Superior temporal gyrus (tissue), 1 donor: ENCODE measurements around the gene DUSP12.
"Not testable (repeated sequence)": the region's sequence is repeated elsewhere in the genome, so short reads cannot be mapped to it uniquely, and the experiment has no call there.

Experiments
- DNase-seq: peaks from one replicate; pipeline ENCODE4 v3.0.0-alpha.2; 2016; ENCODE audit errors: extremely low spot score

DUSP12 gene

GRCh38 chr1:161727256-161727924 lies 22.2 kb upstream of the DUSP12 start:
- peak; percentile 31 for DNase-seq

DNA sequence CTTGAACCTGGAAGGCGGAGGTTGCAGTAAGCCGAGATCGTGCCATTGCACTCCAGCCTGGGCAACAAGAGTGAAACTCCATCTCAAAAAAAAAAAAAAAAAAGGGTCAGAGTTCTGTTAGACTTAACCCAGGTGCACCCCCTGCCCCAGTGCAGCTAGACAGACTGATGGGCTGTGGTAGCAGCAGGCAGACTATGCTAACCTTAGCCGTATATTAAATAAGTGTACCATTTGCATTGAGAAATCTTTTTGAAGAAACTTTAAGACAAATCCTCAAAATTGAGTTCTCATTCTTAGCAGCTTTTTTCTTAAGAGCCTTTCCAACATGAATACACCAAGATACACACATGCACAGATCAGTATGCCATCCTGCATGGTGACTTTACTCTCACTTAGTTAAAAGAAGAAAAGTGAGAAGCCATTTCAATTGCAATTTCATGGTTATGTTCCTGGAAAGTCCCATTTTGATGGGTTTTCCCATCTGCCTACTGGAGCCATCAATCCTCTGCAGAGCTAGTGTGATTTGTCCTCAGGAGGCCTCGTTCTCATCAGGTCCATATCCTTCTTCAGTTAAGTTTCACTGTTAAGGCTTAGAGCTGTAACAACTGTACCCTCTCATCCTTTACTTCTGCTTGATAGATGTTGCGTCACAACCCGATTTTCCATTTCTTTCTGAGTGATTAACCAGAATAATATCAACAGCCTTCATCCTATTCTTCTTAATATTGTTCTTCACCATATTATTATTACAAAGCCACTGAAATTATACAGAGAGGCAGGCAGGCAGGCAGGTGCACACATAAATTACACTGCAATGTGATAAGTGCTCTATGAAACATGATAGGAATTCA lies 21.0 kb upstream of the DUSP12 start:
- no peak for DNase-seq

- no peak for DNase-seq
These were observed 19.5 kb upstream of the DUSP12 start for GRCh38 chr1:161730050-161730564.

GRCh38 chr1:161731241-161731640 lies 18.3 kb upstream of the DUSP12 start:
- DNase-seq: no peak

DNA sequence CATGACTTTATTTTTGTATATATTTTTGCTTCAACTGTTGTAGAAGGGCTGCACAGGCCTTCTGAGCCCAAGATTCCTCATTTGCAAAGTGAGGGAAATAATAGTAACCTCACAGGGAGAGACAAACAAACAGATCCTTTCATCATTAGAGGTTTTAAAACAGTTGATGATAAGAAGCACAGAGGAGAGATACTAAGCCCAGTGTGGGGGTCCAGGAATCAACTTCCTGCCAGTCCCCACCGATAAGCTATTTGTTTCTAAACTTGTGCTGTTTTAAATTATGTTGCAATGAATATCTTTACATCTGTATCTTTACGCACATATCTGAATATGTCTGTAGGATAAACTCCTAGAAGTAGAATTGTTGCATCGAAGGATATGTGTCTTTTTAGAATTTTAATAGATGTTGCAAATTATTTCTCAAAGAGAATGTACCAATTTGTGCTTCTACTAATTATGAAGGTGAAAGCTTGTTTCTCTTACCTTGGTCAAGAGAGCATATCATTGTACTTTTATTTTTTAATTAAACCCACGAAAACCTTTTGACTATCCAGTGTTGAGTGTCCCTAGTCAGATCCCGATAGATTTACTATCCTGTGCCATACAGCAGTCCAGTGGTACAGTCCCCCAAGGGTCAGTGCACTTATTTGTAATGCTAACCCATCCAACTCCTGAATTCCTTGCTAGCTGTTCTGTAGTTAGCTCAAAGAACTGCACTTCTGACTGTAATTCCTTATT lies 17.4 kb upstream of the DUSP12 start:
- no peak for DNase-seq

- no peak for DNase-seq
These were observed 16.1 kb upstream of the DUSP12 start for GRCh38 chr1:161733526-161733925.

- no peak for DNase-seq
These were observed 13.7 kb upstream of the DUSP12 start for GRCh38 chr1:161735837-161736236.

- DNase-seq: no peak
These were observed 13.1 kb upstream of the DUSP12 start for GRCh38 chr1:161736335-161736969.

DNA sequence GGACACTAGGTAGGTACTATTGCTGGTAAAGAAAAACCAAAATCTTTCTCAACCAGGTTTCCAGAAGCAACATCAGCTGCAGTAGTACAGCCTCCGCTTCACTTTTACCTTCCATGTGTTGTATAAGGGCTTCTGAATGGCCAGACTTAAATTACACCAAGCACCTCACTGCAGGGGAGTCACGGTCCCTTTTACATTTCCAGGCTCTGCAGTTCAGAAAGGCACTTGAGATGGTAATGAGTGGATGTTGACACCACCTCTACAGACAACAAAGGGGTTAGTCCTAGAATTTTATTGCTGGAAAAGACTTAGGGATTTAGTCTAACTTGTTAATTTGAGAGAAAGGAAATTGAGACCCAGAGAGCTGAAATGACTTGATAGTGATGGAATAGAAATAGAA lies 12.0 kb upstream of the DUSP12 start:
- DNase-seq: no peak

DNA sequence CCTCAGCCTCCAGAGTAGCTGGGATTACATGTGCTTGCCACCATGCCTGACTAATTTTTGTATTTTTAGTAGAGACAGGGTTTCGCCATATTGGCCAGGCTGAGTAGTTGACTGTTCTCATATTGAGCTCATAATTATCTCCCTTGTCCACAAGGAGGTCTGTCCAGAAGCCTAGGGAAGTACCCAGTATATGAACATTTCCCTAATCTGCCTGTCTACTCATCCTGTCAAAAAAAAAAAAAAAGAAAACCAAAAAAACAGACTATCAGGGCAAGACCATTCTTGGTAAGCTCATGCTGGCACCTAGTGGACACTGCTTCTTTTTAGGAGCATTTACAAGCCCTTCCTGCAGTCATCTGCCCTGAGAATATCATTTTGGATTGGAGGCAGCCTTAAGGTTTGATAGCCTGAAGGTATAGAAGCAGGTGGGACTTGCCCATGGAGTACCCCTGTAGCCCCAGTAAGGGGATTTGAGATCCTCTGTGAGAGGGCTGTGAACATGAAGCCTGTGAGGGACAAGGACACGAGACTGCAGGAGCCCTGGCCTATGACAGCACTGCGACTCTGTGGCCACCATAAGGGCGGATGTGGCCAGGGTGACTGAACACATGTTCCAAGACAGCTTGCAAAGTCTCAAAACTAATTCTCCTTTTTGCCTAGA lies 10.8 kb upstream of the DUSP12 start:
- DNase-seq: peak; percentile 40

GRCh38 chr1:161739865-161740566 lies 9.6 kb upstream of the DUSP12 start:
- no peak for DNase-seq

DNA sequence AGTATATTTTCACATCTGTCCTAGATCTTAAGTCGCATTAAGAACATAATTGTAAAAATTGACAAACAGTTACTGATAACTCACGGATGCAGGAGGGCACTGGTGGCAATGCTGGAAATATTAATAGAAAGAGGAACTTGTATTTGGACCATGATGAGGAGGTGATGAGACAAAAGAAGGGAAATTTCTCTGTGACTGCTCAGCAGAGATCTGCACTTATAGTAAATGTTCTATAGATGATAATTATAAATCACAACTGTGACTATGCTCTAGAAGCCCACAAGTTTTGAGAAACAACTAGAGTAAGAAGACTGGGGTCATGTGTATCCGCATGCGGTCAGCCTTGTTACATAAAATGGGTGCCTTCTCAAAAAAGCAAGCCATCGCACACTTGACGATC lies 8.7 kb upstream of the DUSP12 start:
- DNase-seq: no peak

- DNase-seq: no peak
These were observed 6.4 kb upstream of the DUSP12 start for GRCh38 chr1:161743231-161743630.

- DNase-seq: no peak
These were observed 1.8 kb upstream of the DUSP12 start for GRCh38 chr1:161747801-161748200.

GRCh38 chr1:161763522-161764098 lies 14.0 kb downstream of the DUSP12 start:
- no peak for DNase-seq

DNA sequence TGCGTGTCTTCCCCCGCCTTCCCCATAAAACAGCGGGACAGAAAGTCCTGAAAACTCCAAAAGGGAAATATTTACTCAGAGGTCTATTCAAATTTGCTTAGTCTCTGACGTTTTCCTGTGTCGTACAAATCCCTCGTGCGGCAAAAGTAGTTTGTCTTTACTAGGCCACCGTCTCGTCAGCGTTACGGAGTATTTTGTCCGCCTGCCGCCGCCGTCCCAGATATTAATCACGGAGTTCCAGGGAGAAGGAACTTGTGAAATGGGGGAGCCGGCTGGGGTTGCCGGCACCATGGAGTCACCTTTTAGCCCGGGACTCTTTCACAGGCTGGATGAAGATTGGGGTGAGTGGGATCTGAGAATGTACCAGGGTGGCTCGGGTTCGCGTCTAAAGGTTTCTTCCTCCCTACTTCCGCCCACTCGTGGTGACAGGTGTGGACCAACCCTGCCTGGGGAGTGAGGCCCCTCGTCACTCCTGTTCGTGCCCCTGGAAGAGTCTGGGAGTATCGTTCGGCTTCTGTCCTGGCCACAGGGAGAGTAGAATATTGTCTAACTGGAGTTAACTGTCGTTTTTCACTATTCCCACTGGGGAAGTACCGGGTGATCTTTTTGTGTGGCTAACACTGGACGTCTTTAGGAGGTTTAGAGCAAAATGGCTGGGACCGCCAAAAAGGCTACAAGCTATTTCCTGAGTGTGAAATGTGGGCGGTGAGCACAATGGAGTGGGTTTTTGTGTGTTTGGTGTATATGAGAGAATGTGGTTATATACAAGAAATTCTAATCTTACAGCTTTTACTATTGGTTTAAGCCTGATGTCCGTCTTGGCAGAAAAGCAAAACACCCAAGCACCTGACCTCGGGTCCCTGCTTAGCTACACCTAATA lies 16.8 kb downstream of the DUSP12 start, which contains the start of gene ATF6:
Gene ATF6 (plus strand): TSS at position 219 of the 880 bp plus-strand sequence. CDS start 41 bp downstream, at position 260.
- DNase-seq: peak; percentile 94

- no peak for DNase-seq
These were observed 18.9 kb downstream of the DUSP12 start for GRCh38 chr1:161768461-161768860.

DNA sequence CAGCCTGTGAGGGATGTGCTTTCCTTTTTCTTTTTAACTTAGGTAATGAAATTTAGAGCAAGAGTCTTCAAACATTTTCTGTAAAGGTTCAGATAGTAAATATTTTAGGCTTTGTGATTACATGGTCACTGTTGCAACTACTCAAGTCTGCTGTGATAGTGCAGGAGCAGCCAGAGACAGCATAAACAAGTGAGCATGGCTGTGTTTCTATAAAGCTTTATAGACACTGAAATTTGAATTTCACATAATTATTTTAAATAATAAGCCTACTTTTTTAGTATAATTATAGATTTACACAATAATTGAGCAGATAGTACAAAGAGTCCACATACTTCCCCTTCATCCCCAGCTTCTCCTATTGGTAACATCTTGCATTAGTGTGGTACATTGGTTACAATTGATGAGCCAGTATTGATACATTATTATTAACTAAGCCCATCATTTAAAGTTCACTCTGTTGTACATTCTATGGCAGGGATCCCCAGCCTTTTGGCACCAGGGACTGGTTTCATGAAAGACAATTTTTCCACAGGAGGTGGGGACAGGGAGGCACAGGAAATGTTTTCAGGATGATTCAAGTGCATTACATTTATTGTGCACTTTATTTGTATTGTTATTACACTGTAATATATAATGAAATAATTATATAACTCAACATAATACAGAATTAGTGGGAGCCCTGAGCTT lies 19.5 kb downstream of the DUSP12 start:
- no peak for DNase-seq

DNA sequence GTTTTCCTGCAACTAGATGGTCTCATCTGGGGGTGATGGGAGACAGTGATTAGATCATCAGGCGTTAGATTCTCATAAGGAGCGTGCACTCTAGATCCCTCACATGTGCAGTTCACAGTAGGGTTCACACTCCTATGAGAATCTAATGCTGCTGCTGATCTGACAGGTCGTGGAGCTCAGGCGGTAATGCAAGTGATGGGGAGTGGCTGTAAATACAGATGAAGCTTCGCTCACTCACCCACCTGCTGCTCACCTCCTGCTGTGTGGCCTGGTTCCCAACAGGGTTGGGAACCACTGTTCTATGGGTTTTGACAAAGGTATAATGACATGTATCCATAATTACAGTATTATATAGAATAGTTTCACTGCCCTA lies 20.1 kb downstream of the DUSP12 start:
- not testable (repeated sequence) for DNase-seq
